Measurements from ENCODE around the gene KIF7. TPM values are rescaled to one million over a fixed set of nuclear protein-coding genes. Genes with fewer than 3 reads are reported as not detected.

Gene KIF7
- total and polyA plus RNA-seq, 5 donors from 2014 or later: 0.12 TPM; not detected in 4

DNA sequence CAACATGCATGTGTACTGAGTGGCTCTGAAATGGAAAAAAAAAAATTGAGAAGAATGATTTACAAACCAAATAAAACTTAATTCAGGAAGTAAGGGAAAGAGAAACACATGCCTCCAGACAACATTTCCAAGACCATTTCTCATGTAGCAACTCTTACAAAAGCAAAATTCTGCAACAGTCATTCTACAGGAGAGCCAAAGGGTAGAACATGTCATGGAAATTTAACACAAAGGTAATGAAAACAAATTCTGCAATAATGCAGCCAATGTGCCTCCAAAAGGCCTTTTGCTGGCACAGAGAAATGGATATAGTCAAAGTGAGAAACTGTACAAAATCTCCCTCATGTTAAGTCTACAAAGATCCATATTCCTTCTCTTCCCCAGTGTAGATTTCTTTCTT is 31.3 kb upstream of the KIF7 start:
- H3K9me3 ChIP-seq (ENCODE audit: control insufficient read depth in 2 of 2, low read length in 2 of 2): no peaks in the 10 kb centered on the region
- H3K27ac Mint-ChIP-seq: no peak overlapping the region
- ATAC-seq (ENCODE audit: low read depth in 2 of 2) (no peak), DNase-seq (no peak)
- peaks cover 9 to 20% (median 11%) of the 10 kb centered on the region in 4 donors for H3K4me1 Mint-ChIP-seq
- H3K36me3 ChIP-seq (ENCODE audit: control insufficient read depth, insufficient read depth, low read length): no peaks in the 10 kb centered on the region
- no peak overlapping the region for H3K27ac ChIP-seq (ENCODE audit: insufficient read depth, low read length, poor library complexity, severe bottlenecking)
- no peaks in the 10 kb centered on the region for H3K9me3 Mint-ChIP-seq
- peaks cover 16% of the 10 kb centered on the region for H3K4me1 ChIP-seq (ENCODE audit: control insufficient read depth, insufficient read depth, low read length, poor library complexity, severe bottlenecking)
- peak overlapping the region in 1 of 4 donors; percentile 47 for H3K4me3 Mint-ChIP-seq
- H3K27me3 ChIP-seq (ENCODE audit: control insufficient read depth, insufficient read depth, low read length): no peaks in the 10 kb centered on the region
- peaks cover 25% of the 10 kb centered on the region for H3K27me3 Mint-ChIP-seq
- H3K4me3 ChIP-seq (ENCODE audit: low read depth, low read length): no peak overlapping the region
- H3K36me3 Mint-ChIP-seq: peaks cover 12% of the 10 kb centered on the region

DNA sequence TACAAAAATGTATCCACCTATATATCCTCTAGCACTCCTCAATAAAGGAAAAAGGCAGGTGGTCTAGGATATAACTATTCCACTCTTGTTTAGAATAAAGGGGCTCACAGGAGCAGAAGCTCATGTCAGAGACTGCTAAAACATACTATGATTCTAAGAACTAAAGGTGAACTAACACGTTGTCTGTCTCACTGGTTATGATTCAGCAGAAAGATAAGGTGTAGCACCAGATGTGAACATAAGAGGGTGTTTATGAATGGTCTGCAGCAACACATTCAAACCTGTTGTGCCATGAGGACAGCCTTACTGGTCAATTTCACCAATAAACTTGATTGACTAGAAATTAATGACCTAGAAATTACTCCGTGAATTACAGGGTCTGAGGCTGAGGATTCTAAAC is 30.7 kb upstream of the KIF7 start:
- H3K9me3 ChIP-seq (ENCODE audit: control insufficient read depth in 2 of 2, low read length in 2 of 2): no peaks in the 10 kb centered on the region
- no peak overlapping the region for H3K27ac ChIP-seq (ENCODE audit: insufficient read depth, low read length, poor library complexity, severe bottlenecking)
- peak overlapping the region in 1 of 4 donors; percentile 47 for H3K4me3 Mint-ChIP-seq
- peaks cover 25% of the 10 kb centered on the region for H3K27me3 Mint-ChIP-seq
- H3K36me3 ChIP-seq (ENCODE audit: control insufficient read depth, insufficient read depth, low read length): no peaks in the 10 kb centered on the region
- no peak overlapping the region for H3K27ac Mint-ChIP-seq
- no peak for ATAC-seq (ENCODE audit: low read depth in 2 of 2)
- DNase-seq: no peak
- H3K4me1 ChIP-seq (ENCODE audit: control insufficient read depth, insufficient read depth, low read length, poor library complexity, severe bottlenecking): peaks cover 15% of the 10 kb centered on the region
- peaks cover 14% of the 10 kb centered on the region for H3K36me3 Mint-ChIP-seq
- no peak overlapping the region for H3K4me3 ChIP-seq (ENCODE audit: low read depth, low read length)
- H3K4me1 Mint-ChIP-seq: peaks cover 9 to 17% (median 10%) of the 10 kb centered on the region in 4 donors
- no peaks in the 10 kb centered on the region for H3K27me3 ChIP-seq (ENCODE audit: control insufficient read depth, insufficient read depth, low read length)
- no peaks in the 10 kb centered on the region for H3K9me3 Mint-ChIP-seq

DNA sequence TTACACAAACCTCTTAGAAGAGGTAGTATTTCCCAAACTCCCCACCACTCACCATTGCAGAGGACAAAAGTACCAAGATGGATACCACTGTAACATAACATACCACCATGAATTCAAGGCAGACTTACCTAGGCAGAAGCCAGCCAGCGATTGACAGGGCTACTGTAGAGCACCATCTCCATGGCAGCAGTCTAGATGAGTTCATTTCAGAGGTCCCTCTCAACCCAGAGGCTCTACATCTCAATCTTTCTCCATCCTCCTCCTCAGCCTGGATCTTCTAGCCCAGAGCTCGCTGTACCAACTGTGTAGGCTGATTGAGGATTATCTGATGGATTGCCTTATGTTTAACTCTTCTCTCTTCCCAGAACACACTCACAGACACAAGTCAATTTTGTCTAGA is 25.9 kb upstream of the KIF7 start:
- Histone ChIP-seq H3K9me3 (ENCODE audit: control insufficient read depth in 2 of 2, low read length in 2 of 2) (no peaks in the 10 kb centered on the region), H3K27ac (ENCODE audit: insufficient read depth, low read length, poor library complexity, severe bottlenecking) (no peak overlapping the region), H3K36me3 (ENCODE audit: control insufficient read depth, insufficient read depth, low read length) (no peaks in the 10 kb centered on the region), H3K27me3 (ENCODE audit: control insufficient read depth, insufficient read depth, low read length) (no peaks in the 10 kb centered on the region), H3K4me1 (ENCODE audit: control insufficient read depth, insufficient read depth, low read length, poor library complexity, severe bottlenecking) (no peaks in the 10 kb centered on the region), H3K4me3 (ENCODE audit: low read depth, low read length) (no peak overlapping the region)
- Mint-ChIP-seq H3K9me3 (no peaks in the 10 kb centered on the region), H3K36me3 (peaks cover 22% of the 10 kb centered on the region), H3K4me3 (no peak overlapping the region), H3K27me3 (peaks cover 5% of the 10 kb centered on the region), H3K4me1 (no peaks in the 10 kb centered on the region), H3K27ac (no peak overlapping the region)
- ATAC-seq (ENCODE audit: low read depth in 2 of 2) (no peak), DNase-seq (no peak)

DNA sequence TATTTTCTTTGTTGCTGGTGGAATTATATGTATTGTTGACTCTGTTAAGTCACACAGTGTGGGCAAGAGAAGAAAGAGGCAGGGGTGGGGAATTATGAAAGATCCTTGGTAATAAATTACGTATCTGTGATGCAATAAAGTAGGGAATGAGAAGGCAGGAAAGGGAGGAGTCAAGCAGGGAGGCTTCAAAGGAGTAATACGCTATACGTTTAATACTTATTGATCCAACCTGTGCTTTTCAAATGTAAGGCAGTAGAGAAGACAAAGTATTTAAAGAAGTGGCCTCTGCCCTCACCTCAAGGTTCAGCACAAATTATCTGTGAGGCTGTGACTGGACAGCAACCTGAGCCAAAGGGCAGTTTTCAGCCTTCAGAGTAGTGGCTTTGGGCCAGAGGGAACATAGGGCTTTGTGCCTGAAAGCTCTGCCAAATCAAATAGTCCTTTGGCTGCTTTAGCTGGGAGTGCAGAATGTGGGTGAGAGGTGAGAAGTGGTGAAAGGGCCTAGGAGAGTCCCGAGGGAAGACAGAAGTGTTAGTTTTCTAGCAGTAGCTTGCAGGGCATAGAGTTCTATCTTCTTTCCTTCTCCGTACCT is 25.1 kb upstream of the KIF7 start:
- H3K27me3 Mint-ChIP-seq: peaks cover 5% of the 10 kb centered on the region
- Histone ChIP-seq H3K36me3 (ENCODE audit: control insufficient read depth, insufficient read depth, low read length) (no peaks in the 10 kb centered on the region), H3K4me1 (ENCODE audit: control insufficient read depth, insufficient read depth, low read length, poor library complexity, severe bottlenecking) (no peaks in the 10 kb centered on the region), H3K27me3 (ENCODE audit: control insufficient read depth, insufficient read depth, low read length) (no peaks in the 10 kb centered on the region), H3K9me3 (ENCODE audit: control insufficient read depth in 2 of 2, low read length in 2 of 2) (no peaks in the 10 kb centered on the region), H3K4me3 (ENCODE audit: low read depth, low read length) (no peak overlapping the region), H3K27ac (ENCODE audit: insufficient read depth, low read length, poor library complexity, severe bottlenecking) (no peak overlapping the region)
- H3K4me3 Mint-ChIP-seq: no peak overlapping the region
- H3K4me1 Mint-ChIP-seq: no peaks in the 10 kb centered on the region
- H3K27ac Mint-ChIP-seq: no peak overlapping the region
- no peaks in the 10 kb centered on the region for H3K9me3 Mint-ChIP-seq
- H3K36me3 Mint-ChIP-seq: peaks cover 19% of the 10 kb centered on the region
- ATAC-seq (ENCODE audit: low read depth in 2 of 2): no peak
- DNase-seq: no peak

DNA sequence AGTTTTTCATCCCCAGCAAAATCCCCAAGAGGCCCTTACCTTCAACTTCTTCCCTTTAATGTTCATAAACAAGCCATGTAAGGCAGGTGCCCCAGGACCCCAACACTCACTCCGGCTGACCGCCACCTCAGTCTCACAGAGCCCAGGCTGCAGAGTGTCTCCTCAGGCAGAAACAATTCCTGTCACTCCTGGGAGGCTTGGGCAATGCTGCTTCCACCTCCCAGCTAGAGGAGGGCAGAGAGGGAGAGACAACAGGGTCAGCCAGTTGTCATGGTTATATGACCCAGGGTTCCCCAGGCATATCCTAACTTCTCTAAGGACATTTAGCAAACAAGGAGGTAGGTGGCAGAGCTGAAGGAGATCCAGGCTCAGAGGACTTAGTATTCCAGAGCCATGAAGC is 23.9 kb upstream of the KIF7 start, which contains the start of gene PLIN1:
Gene PLIN1 (minus strand): TSS at position 156 of the 400 bp plus-strand sequence. CDS start 1,878 bp downstream, outside the sequence.
- Histone ChIP-seq H3K27me3 (ENCODE audit: control insufficient read depth, insufficient read depth, low read length) (no peaks in the 10 kb centered on the region), H3K36me3 (ENCODE audit: control insufficient read depth, insufficient read depth, low read length) (no peaks in the 10 kb centered on the region), H3K27ac (ENCODE audit: insufficient read depth, low read length, poor library complexity, severe bottlenecking) (no peak within 1 kb of the TSS), H3K4me1 (ENCODE audit: control insufficient read depth, insufficient read depth, low read length, poor library complexity, severe bottlenecking) (no peaks in the 10 kb centered on the region), H3K4me3 (ENCODE audit: low read depth, low read length) (no peak within 1 kb of the TSS), H3K9me3 (ENCODE audit: control insufficient read depth in 2 of 2, low read length in 2 of 2) (no peaks in the 10 kb centered on the region)
- peaks cover 5% of the 10 kb centered on the region for H3K27me3 Mint-ChIP-seq
- DNase-seq (no peak), ATAC-seq (ENCODE audit: low read depth in 2 of 2) (no peak)
- no peaks in the 10 kb centered on the region for H3K9me3 Mint-ChIP-seq
- no peak within 1 kb of the TSS for H3K4me3 Mint-ChIP-seq
- H3K27ac Mint-ChIP-seq: peak within 1 kb of the TSS in 1 of 3 donors; percentile 59
- H3K4me1 Mint-ChIP-seq: no peaks in the 10 kb centered on the region
- H3K36me3 Mint-ChIP-seq: peaks cover 18% of the 10 kb centered on the region

DNA sequence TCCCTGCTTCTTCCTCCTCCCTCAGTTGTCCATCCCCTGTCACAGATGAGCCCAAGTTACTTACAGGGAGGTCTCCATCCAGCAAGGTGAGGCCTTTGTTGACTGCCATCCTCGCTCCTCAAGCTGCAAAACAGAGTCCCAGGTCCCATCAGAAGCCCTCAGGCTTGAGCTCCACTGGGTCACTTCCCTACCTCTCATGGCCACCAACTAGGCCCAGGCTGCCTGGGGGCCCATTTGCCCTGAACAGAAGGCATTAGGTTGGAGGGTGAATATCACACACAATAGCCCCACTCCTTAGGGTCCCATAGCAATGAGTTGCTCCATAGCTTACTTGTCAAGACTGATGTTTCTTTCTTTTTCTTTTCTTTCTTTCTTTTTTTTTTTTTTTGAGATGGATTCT is 22.1 kb upstream of the KIF7 start:
- H3K36me3 Mint-ChIP-seq: peaks cover 16% of the 10 kb centered on the region
- H3K4me3 Mint-ChIP-seq: no peak overlapping the region
- Histone ChIP-seq H3K27me3 (ENCODE audit: control insufficient read depth, insufficient read depth, low read length) (no peaks in the 10 kb centered on the region), H3K9me3 (ENCODE audit: control insufficient read depth in 2 of 2, low read length in 2 of 2) (no peaks in the 10 kb centered on the region), H3K36me3 (ENCODE audit: control insufficient read depth, insufficient read depth, low read length) (no peaks in the 10 kb centered on the region), H3K27ac (ENCODE audit: insufficient read depth, low read length, poor library complexity, severe bottlenecking) (no peak overlapping the region), H3K4me1 (ENCODE audit: control insufficient read depth, insufficient read depth, low read length, poor library complexity, severe bottlenecking) (no peaks in the 10 kb centered on the region), H3K4me3 (ENCODE audit: low read depth, low read length) (no peak overlapping the region)
- no peaks in the 10 kb centered on the region for H3K27me3 Mint-ChIP-seq
- no peaks in the 10 kb centered on the region for H3K4me1 Mint-ChIP-seq
- DNase-seq (no peak), ATAC-seq (ENCODE audit: low read depth in 2 of 2) (no peak)
- H3K9me3 Mint-ChIP-seq: no peaks in the 10 kb centered on the region
- no peak overlapping the region for H3K27ac Mint-ChIP-seq

DNA sequence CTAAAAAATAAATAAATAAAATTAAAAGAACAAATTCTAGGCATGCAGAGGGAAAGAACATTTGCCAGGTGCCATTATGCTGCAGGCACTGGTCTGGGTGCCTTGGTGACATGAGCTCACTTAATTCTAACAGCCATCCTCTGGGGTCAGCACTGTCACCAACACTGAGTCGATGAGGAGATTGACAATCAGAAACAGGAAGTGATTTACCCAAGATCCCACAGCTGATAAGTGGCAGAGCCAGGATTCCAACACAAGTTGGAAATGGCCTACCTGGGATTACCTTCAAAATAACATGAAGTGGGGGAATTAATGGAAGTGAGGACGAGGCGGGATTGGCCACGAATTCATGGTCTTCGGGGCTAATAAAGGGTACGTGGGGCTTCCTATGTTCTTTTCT is 20.3 kb upstream of the KIF7 start:
- H3K27ac ChIP-seq (ENCODE audit: insufficient read depth, low read length, poor library complexity, severe bottlenecking): no peak overlapping the region
- no peak for ATAC-seq (ENCODE audit: low read depth in 2 of 2)
- Mint-ChIP-seq H3K4me3 (no peak overlapping the region), H3K4me1 (peaks cover 0 to 3% (median 0%) of the 10 kb centered on the region in 4 donors), H3K27me3 (peaks cover 5% of the 10 kb centered on the region), H3K27ac (no peak overlapping the region), H3K9me3 (no peaks in the 10 kb centered on the region), H3K36me3 (peaks cover 9% of the 10 kb centered on the region)
- DNase-seq: no peak
- H3K4me1 ChIP-seq (ENCODE audit: control insufficient read depth, insufficient read depth, low read length, poor library complexity, severe bottlenecking): no peaks in the 10 kb centered on the region
- no peaks in the 10 kb centered on the region for H3K27me3 ChIP-seq (ENCODE audit: control insufficient read depth, insufficient read depth, low read length)
- H3K36me3 ChIP-seq (ENCODE audit: control insufficient read depth, insufficient read depth, low read length): no peaks in the 10 kb centered on the region
- no peak overlapping the region for H3K4me3 ChIP-seq (ENCODE audit: low read depth, low read length)
- H3K9me3 ChIP-seq (ENCODE audit: control insufficient read depth in 2 of 2, low read length in 2 of 2): no peaks in the 10 kb centered on the region

DNA sequence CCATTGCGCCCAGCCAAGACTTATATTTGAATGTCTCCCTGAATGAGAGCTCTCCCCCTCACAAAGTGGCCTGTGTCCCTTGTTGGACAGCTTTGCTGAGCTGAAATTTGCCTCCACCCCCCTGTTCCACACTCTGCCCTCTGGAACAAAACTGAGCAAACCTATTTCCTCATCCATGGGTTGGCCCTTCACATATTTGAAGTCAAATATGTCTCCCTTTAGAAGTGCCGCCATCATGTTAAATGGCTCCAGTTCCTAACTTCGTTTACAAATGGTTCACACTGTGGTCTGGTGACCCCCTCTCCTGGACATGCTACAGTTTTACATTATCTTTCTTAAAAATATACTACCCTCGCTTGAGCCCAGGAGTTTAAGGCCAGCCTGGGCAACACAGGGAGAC is 19.3 kb upstream of the KIF7 start:
- H3K36me3 ChIP-seq (ENCODE audit: control insufficient read depth, insufficient read depth, low read length): no peaks in the 10 kb centered on the region
- DNase-seq (no peak), ATAC-seq (ENCODE audit: low read depth in 2 of 2) (no peak)
- no peaks in the 10 kb centered on the region for H3K4me1 ChIP-seq (ENCODE audit: control insufficient read depth, insufficient read depth, low read length, poor library complexity, severe bottlenecking)
- no peaks in the 10 kb centered on the region for H3K27me3 ChIP-seq (ENCODE audit: control insufficient read depth, insufficient read depth, low read length)
- peaks cover 9% of the 10 kb centered on the region for H3K36me3 Mint-ChIP-seq
- no peaks in the 10 kb centered on the region for H3K9me3 ChIP-seq (ENCODE audit: control insufficient read depth in 2 of 2, low read length in 2 of 2)
- H3K27ac ChIP-seq (ENCODE audit: insufficient read depth, low read length, poor library complexity, severe bottlenecking): no peak overlapping the region
- H3K27ac Mint-ChIP-seq: no peak overlapping the region
- H3K4me3 ChIP-seq (ENCODE audit: low read depth, low read length): no peak overlapping the region
- no peak overlapping the region for H3K4me3 Mint-ChIP-seq
- peaks cover 0 to 2% (median 0%) of the 10 kb centered on the region in 7 donors for H3K9me3 Mint-ChIP-seq
- H3K27me3 Mint-ChIP-seq: peaks cover 9% of the 10 kb centered on the region
- peaks cover 0 to 5% (median 0%) of the 10 kb centered on the region in 4 donors for H3K4me1 Mint-ChIP-seq
